Central memory CD4-positive, alpha-beta T cell (primary cell): ENCODE data around the gene NSFL1C.

ENCODE experiments used
- DNase-seq: peaks from one replicate; pipeline ENCODE4 v3.0.0; 2022

Gene NSFL1C

DNA sequence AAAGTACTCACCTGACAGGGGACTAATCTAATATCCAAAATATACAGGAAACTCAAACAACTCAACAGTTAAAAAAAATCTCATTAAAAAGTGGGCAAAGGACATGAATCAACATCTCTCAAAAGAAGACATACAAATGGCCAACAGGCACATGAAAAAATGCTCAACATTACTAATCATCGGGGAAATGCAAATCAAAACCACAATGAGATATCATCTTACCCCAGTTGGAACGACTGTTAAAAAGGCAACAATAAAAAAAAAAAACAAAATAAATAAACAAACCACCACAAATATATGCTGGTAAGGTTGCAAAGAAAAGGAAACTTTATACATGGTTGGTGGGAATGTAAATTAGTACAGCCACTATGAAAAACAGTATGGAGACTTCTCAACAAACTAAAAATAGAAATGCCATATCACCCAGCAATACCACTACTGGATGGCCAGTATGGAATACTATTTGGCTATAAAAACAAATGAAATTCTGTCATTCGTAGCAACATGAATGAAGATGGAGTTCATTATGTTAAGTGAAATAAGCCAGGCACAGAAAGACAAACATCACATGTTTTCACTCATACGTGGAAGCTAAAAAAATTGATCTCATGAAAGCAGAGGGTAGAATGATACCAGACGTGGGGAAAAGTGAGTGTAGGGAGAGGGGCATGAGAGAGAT, 17.9 kb upstream of the NSFL1C start:
- no peak for DNase-seq

DNA sequence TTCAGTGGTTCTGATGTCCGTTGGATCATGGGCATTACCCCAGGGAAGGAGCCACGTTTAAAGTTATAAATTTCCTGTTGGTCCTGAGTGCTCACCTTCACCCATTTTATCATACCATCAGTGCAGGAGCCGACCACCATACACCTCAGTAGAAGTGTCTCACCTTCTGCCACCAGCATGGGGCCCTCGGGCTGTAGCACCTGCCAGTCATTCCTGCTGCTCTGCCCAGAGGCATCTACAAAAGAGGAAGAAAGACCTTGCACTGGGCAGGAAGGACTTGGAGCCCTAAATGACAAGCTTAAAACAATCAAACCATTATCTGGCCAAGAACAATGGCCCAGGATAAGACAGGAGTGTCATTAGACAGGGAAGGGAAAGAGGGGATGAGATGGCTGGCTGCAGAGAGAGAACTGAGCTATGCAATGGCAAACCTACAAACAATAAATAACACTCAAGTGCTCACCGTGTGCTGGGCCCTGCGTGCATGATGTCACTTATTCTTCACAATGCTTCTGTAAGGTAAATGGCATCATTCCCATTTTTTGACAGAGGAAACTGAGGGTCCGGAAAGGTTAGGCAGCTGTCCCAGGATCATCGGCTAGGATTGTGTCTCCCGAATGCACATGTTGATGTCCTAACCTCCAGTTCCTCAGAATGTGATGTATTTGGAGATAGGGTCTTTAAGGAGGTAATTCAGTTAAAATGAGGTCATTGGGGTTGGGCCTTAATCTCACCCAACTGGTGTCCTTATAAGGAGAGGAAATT, 13.4 kb upstream of the NSFL1C start:
- DNase-seq: no peak

DNA sequence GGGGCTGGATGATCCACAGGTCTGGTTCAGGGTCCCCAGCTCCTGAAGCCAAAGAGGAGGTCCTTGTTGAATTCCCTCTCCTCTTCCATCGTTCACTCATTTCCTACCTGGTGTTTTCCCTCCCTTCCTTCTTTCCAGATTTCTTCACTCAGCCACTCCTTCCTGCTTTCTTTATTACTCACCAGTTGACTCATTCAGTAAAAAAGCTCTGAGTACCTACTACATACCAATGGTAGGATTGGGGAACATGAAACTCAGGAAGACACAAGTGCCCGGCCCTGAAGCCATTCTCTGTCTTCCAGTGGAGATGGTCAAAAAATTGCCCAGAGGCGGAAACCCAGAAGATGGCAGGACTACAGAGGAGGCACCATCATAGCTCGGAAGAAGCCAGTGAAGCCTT, 11.9 kb upstream of the NSFL1C start:
- DNase-seq: no peak

- DNase-seq: no peak
Observed at GRCh38 chr20:1477896-1478490, 11.3 kb upstream of the NSFL1C start.

DNA sequence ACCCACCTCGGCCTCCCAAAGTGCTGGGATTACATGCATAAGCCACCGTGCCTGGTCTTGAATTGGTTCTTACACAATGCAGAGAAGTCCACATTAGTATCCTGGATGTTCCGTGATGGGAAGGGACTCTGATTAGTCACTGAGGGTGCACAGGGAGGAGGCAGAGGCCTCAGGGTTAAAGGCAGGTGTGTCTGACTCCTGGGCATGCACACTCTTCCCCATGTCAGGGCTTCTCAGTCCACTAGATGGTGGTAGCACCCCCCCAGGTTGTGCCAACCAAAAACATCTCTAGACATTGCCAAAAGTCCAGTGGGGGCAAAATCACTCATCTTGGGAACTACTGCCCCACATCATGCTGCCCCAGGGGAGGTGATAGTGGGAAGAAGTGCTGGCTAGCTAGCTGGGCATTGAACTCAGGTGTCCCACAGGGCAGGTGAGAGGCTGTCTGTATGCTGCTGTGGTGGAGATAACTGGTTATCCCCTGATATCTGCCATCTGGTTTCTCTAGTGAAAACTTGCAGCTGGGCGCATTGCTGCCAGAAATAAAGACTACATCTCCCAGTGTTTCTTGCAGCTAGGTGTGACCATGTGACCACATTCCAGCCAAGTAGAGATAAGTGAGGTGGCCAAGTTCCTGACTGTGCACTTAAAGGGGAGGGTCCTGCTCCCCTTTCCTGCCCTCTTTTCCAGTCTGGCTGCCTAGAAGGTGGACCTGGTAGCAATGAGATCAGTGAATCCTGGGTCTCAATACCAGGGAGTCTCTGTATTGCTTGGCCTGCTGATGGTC, 8.4 kb upstream of the NSFL1C start:
- DNase-seq: no peak

DNA sequence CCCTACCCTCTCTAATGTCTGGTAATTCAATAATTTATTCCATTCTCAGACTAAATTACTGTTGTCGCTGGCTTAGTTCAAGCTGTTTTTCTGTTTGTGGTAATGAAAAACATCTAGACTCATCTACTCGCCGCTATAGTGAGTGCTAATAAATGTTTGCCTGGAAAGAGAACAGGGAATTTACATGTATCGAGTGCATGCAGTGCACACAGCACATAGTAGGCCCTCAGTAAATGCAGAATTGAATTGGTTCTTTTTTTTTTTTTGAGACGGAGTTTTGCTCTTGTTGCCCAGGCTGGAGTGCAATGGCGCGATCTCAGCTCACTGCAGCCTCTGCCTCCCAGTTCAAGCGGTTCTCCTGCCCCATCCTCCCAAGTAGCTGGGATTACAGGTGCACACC, 7.7 kb upstream of the NSFL1C start:
- no peak for DNase-seq

DNA sequence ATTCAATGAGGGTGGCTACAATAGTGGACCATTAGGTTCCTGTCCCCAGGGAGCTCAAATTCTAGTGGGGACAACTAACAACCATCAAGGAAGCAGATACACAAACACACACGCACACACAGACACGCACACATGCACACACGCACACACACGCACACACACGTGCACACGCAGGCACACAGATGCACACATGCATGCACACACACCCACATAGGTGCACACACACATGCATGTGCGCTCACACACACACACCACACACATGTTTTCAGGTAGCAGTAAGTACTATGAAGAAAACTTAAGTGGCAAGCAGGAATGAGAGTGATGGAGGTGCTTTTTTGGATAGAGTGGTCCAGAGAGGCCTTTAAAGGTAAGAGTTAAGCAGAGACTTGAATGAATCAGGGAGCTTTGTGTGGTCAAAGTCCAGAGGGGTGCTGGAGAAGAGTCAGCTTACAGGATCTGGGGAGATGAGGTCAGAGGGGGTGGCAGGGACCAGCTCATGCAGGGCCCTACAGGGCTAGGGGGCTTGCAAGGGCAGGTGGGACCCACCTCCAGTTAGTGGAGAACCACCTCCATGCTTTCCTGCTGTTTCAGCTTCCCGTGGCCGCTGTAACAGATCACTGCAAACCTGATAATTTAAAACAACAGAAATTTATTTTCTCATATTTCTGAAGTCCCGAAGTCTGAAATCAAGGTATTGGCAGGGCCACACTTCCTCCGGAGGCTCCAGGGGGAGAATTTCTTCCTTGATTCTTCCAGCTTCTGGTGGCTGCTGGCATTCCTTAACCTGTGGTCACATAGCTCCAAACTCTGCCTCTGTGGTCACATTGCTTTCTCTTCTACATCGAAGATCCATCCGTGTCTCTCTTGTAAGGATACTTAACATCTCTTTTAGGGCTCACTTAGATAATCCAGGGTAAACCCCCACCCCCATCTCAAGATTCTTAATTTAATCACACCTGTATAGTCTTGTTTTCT, 6.9 kb upstream of the NSFL1C start:
- no peak for DNase-seq

- DNase-seq: no peak
Observed at GRCh38 chr20:1472556-1473245, 6.1 kb upstream of the NSFL1C start.

- no peak for DNase-seq
Observed at GRCh38 chr20:1471242-1471641, 4.6 kb upstream of the NSFL1C start.

DNA sequence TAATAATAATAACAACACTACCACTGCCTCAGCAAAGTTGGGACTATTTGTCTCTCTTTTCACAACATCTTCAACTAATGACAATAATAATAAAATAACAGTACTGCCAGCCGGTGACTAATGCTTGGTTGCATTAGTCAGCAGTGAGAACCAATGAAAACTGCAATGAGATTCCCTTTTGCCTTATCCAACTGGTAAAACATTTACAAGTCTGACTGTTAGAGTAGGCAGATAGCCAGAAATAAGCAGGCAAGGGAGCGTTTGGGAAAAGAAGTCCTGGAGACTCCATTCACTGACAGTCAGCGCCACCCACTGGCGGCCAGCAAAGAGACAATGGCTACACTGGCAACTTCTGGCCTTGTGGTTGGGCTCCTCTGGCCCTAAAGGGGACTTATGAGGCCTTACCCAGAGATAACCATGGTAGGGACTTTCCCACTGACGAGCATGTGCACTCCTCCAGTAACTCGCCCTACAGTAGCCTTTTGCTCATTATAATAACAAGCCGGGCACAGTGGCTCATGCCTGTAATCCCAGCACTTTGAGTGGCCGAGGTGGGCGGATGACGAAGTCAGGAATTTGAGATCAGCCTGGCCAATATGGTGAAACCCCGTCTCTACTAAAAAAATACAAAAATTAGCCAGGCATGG, 3.4 kb upstream of the NSFL1C start:
- no peak for DNase-seq

DNA sequence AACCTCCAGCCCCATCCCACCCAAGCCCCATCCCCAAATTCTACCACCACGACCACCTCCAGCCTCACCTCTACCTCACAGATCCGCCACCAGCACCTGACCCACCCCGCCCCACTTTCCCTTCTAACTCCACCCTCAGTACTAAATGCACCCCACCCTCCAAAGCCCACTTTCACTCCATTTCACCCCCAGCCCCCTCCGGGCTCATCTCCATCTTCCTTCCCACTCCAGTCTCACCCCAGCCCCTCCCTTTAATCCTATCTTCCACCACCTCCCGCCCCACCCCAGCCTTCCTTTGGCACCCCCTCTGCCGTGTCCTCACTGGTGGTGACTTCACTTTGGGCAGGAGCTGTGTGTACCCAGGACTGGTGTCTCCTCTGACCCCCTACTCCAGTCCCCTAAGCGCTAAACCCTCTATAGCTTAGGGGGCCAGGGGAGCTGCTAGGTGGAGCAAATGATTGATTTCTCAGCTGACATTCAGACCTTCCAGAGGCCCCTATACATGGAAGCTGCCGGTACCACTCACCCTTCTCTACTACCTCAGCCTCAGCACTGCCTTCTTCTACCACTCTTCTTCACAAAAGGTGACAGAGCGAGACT, 2.8 kb upstream of the NSFL1C start:
- no peak for DNase-seq

GRCh38 chr20:1468117-1468624, 1.5 kb upstream of the NSFL1C start:
- no peak for DNase-seq

GRCh38 chr20:1467355-1468116, 887 bp upstream of the NSFL1C start:
- no peak for DNase-seq

DNA sequence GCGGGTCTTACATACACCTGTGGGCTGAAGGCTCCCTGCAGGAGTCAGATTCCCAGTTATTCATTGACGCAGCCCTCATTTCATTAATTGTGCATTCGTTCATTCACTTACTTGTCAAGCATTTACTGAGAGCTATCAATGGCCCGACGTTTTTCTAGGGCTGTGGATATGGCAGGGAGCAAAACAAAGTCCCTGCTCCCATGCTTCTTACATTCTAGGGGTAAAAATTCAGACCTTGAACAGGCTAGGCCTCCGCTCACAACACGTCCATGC, 369 bp upstream of the NSFL1C start:
- no peak for DNase-seq

- DNase-seq: no peak
Observed at GRCh38 chr20:1465470-1466210, 1.0 kb downstream of the NSFL1C start.

- DNase-seq: no peak
Observed at GRCh38 chr20:1463971-1464570, 2.6 kb downstream of the NSFL1C start.

GRCh38 chr20:1462834-1463233, 3.8 kb downstream of the NSFL1C start:
- DNase-seq: no peak

DNA sequence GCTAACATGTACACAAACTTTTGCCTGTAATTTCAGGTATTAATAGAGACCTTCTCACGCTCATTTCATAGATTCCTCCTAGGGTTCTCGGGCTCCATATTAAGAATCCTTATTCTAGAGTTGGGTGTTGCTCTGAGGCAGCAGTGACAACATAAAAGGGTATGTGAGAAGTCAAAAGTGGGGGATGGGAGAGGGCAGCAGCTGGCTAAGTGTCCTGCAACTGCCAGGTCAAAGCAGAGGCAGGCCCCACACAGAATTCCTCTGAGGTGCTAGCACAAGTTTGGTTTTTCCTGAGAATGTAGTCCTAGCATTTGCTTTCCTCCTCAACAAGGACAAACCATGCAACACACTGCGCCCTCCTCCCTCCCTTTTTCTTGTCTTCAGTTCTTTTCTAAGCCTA, 4.6 kb downstream of the NSFL1C start:
- no peak for DNase-seq

DNA sequence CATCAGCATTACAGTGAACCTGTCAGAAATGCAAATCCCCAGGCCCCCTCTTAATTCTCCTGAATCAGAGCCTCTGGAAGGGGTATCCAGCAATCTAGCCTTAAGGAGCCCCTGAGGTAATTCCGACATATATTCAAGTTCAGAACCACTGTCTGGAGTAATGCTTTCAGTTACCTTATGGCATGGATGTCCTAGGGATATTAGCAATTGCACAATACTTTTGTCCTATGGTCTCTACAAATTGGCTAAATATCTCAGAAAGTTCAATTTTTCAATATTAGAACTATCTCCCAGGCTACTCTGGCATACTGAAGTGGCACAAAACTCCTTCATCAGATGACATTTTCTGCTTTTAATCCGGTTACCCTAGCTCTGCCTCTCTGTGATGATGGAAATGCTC, 6.4 kb downstream of the NSFL1C start:
- DNase-seq: no peak
